CD4-positive, alpha-beta memory T cell (primary cell): Measurements from ENCODE around the gene ZBTB45. TPM values are rescaled to one million over a fixed set of nuclear protein-coding genes. Genes with fewer than 3 reads are reported as not detected.
A peak's percentile ranks its signal among the peaks of the same experiment; 100 is the strongest.

Source experiments
- CTCF ChIA-PET: fragments of 350-600 bp; sonication (Branson Sonifier 250); formaldehyde crosslinking; loops from one replicate; lab custom pipeline; 2021; ENCODE audit warnings: inconsistent platforms; ENCODE audit not compliant: partially characterized antibody; lab: Charles Lee
- POLR2A ChIA-PET: fragments of 350-600 bp; sonication (Branson Sonifier 250); formaldehyde crosslinking; loops from one replicate; lab custom pipeline; 2021; ENCODE audit not compliant: partially characterized antibody; lab: Charles Lee
- DNase-seq, 5 donors: peaks; one replicate each; pipeline versions ENCODE4 v3.0.0 to v3.0.0-alpha.2; 2020 to 2022; ENCODE audit warnings: mixed read lengths in 1 of 5
- H3K27ac ChIP-seq: one replicate; pipeline ENCODE4 v1.7.0; 2013; ENCODE audit warnings: low read depth, low read length
- H3K27me3 ChIP-seq: 2 replicates; pipeline ENCODE4 v1.7.0; 2013; ENCODE audit warnings: mild to moderate bottlenecking, low read length, moderate library complexity; ENCODE audit not compliant: insufficient read depth
- H3K36me3 ChIP-seq: 2 replicates; pipeline ENCODE4 v1.7.0; 2013; ENCODE audit warnings: mild to moderate bottlenecking, low read length, moderate library complexity; ENCODE audit not compliant: insufficient read depth
- H3K4me1 ChIP-seq: 2 replicates; pipeline ENCODE4 v1.7.0; 2013; ENCODE audit warnings: mild to moderate bottlenecking, low read length, moderate library complexity; ENCODE audit not compliant: insufficient read depth
- H3K4me3 ChIP-seq, 2 donors: one replicate each; pipeline ENCODE4 v1.7.0; 2013; ENCODE audit warnings: low read length in 2 of 2, mild to moderate bottlenecking in 1 of 2
- H3K9me3 ChIP-seq, 2 donors: one replicate each; pipeline ENCODE4 v1.7.0; 2013; ENCODE audit warnings: low read length in 2 of 2, control low read depth in 1 of 2; ENCODE audit not compliant: control insufficient read depth in 1 of 2
- H3K27ac Mint-ChIP-seq, 7 donors: one replicate each; pipeline ENCODE4 v1.8.0; 2020 to 2021; ENCODE audit warnings: mixed read lengths in 7 of 7, mild to moderate bottlenecking in 6 of 7, inconsistent platforms in 3 of 7, moderate library complexity in 3 of 7
- H3K27me3 Mint-ChIP-seq, 2 donors: one replicate each; pipeline ENCODE4 v1.8.0; 2020 to 2021; ENCODE audit warnings: mixed read lengths in 2 of 2
- H3K36me3 Mint-ChIP-seq, 2 donors: one replicate each; pipeline ENCODE4 v1.8.0; 2020 to 2021; ENCODE audit warnings: mixed read lengths in 2 of 2, inconsistent platforms in 1 of 2, mild to moderate bottlenecking in 1 of 2
- H3K4me1 Mint-ChIP-seq, 4 donors: one replicate each; pipeline ENCODE4 v1.8.0; 2020 to 2021; ENCODE audit warnings: mixed read lengths in 4 of 4, mild to moderate bottlenecking in 1 of 4
- H3K4me3 Mint-ChIP-seq, 8 donors: one replicate each; pipeline ENCODE4 v1.8.0; 2020 to 2021; ENCODE audit warnings: mixed read lengths in 8 of 8, mild to moderate bottlenecking in 7 of 8, moderate library complexity in 6 of 8, inconsistent platforms in 3 of 8
- H3K9me3 Mint-ChIP-seq, 8 donors: one replicate each; pipeline ENCODE4 v1.8.0; 2020 to 2021; ENCODE audit warnings: mixed read lengths in 8 of 8, mild to moderate bottlenecking in 5 of 8, inconsistent platforms in 3 of 8, moderate library complexity in 1 of 8
- intact Hi-C: fragments of 100-400 bp; cut with micrococcal nuclease; formaldehyde crosslinking; loops from one replicate; pipeline ENCODE4 v1.15.1; 2023
- polyA plus RNA-seq, 2 donors: library from polyadenylated mRNA; unstranded; fragments of 300-500 nt; fragmentation: Illumina TruSeq; gene quantifications; one replicate each; pipeline ENCODE4 v1.2.3, GENCODE V29; 2021
- total RNA-seq, 2 experiments: library from RNA; stranded (reverse); gene quantifications; one replicate each; pipeline ENCODE4 v1.2.3, GENCODE V29; 2021

The ZBTB45 gene
- total and polyA plus RNA-seq, 4 experiments from 2014 or later, result 1.9 to 19.8 (median 13.0) TPM

DNA sequence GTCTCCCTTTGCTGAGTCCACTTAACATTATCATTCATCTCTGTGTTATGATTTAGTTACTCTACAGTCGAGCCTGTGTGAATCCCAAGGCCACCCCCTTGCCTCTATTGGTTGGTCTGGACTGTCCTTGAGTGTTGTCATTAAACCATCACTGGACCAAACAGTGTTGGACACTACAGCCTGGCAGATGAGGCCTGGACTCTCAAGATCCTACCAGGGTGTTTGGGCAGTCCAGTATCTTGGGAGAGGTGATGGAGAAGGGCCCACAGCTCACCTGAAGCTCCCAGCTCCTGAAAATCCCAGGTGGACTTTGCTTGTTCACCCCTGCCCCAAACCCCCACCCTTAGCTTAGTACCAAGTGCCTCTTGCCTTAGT, 31.5 kb upstream of the ZBTB45 start:
- CTCF ChIA-PET, result interaction anchor here (1.1 kb wide), 1 partner anchor 31 kb away, joined by 4 read pairs; the partner anchor contains the start of gene ZBTB45
- H3K36me3 Mint-ChIP-seq, result peaks cover 50 to 86% of the 10 kb centered on the region in 2 donors
- peaks cover 0 to 5% (median 0%) of the 10 kb centered on the region in 8 donors for H3K9me3 Mint-ChIP-seq
- Histone ChIP-seq H3K9me3 (no peaks in the 10 kb centered on the region), H3K4me3 (no peak overlapping the region), H3K27ac (no peak overlapping the region), H3K36me3 (peaks cover 71% of the 10 kb centered on the region), H3K4me1 (peaks cover 41% of the 10 kb centered on the region), H3K27me3 (no peaks in the 10 kb centered on the region)
- no peak overlapping the region for H3K4me3 Mint-ChIP-seq
- DNase-seq, result no peak
- intact Hi-C loops, result no loop called here
- no peaks in the 10 kb centered on the region for H3K27me3 Mint-ChIP-seq
- H3K4me1 Mint-ChIP-seq, result peaks cover 25 to 54% (median 36%) of the 10 kb centered on the region in 4 donors
- POLR2A ChIA-PET, result interaction anchor here (0.7 to 2.5 kb wide), 4 partner anchors 11 to 164 kb away, joined by 3 to 7 read pairs (median 4); partner anchors contain the start of gene RPS5
- peak overlapping the region in 5 of 7 donors; percentile 36 to 88 (median 60) for H3K27ac Mint-ChIP-seq

- no peaks in the 10 kb centered on the region for H3K9me3 ChIP-seq
- Mint-ChIP-seq H3K27me3 (no peaks in the 10 kb centered on the region), H3K9me3 (peaks cover 0 to 8% (median 0%) of the 10 kb centered on the region in 8 donors), H3K27ac (peak overlapping the region in 4 of 7 donors; percentile 36 to 88 (median 68)), H3K4me1 (peaks cover 31 to 57% (median 39%) of the 10 kb centered on the region in 4 donors), H3K36me3 (peaks cover 53 to 89% of the 10 kb centered on the region in 2 donors), H3K4me3 (no peak overlapping the region)
- ChIA-PET CTCF (no interaction called here), POLR2A (interaction anchor here (0.9 to 2.5 kb wide), 3 partner anchors 8 to 31 kb away, joined by 3 to 7 read pairs (median 5); partner anchors contain the start of genes UBE2M and ZBTB45)
- H3K4me1 ChIP-seq, result peaks cover 42% of the 10 kb centered on the region
- peaks cover 69% of the 10 kb centered on the region for H3K36me3 ChIP-seq
- no peaks in the 10 kb centered on the region for H3K27me3 ChIP-seq
- H3K27ac ChIP-seq, result no peak overlapping the region
- peak in 1 of 5 donors; percentile 1 for DNase-seq
- intact Hi-C loops, result no loop called here
- H3K4me3 ChIP-seq, result no peak overlapping the region
Measured at GRCh38 chr19:58550362-58551122, 30.9 kb upstream of the ZBTB45 start.

GRCh38 chr19:58549664-58550361, 30.2 kb upstream of the ZBTB45 start:
- H3K27ac ChIP-seq, result no peak overlapping the region
- peaks cover 69% of the 10 kb centered on the region for H3K36me3 ChIP-seq
- no peaks in the 10 kb centered on the region for H3K27me3 ChIP-seq
- POLR2A ChIA-PET, result interaction anchor here (0.6 to 2.5 kb wide), 5 partner anchors 8 to 35 kb away, joined by 3 to 7 read pairs (median 3); partner anchors contain the start of genes UBE2M and ZBTB45
- Mint-ChIP-seq H3K27ac (peak overlapping the region in 1 of 7 donors; percentile 60), H3K36me3 (peaks cover 53 to 88% of the 10 kb centered on the region in 2 donors), H3K27me3 (no peaks in the 10 kb centered on the region), H3K4me3 (peak overlapping the region in 1 of 8 donors; percentile 20), H3K9me3 (peaks cover 0 to 12% (median 0%) of the 10 kb centered on the region in 8 donors), H3K4me1 (peaks cover 28 to 56% (median 38%) of the 10 kb centered on the region in 4 donors)
- no peak overlapping the region for H3K4me3 ChIP-seq
- no peaks in the 10 kb centered on the region for H3K9me3 ChIP-seq
- peaks cover 44% of the 10 kb centered on the region for H3K4me1 ChIP-seq
- peak in 1 of 5 donors; percentile 39 for DNase-seq
- intact Hi-C loops, result no loop called here
- CTCF ChIA-PET, result no interaction called here

GRCh38 chr19:58548859-58549663, 29.5 kb upstream of the ZBTB45 start:
- H3K27me3 ChIP-seq, result no peaks in the 10 kb centered on the region
- H3K9me3 ChIP-seq, result no peaks in the 10 kb centered on the region
- Mint-ChIP-seq H3K36me3 (peaks cover 50 to 83% of the 10 kb centered on the region in 2 donors), H3K4me1 (peaks cover 24 to 49% (median 34%) of the 10 kb centered on the region in 4 donors), H3K4me3 (no peak overlapping the region), H3K27ac (peak overlapping the region in 2 of 7 donors; percentile 43 to 60), H3K27me3 (no peaks in the 10 kb centered on the region), H3K9me3 (peaks cover 0 to 12% (median 0%) of the 10 kb centered on the region in 8 donors)
- CTCF ChIA-PET, result no interaction called here
- peaks cover 69% of the 10 kb centered on the region for H3K36me3 ChIP-seq
- no peak overlapping the region for H3K27ac ChIP-seq
- H3K4me3 ChIP-seq, result no peak overlapping the region
- DNase-seq, result no peak
- H3K4me1 ChIP-seq, result peaks cover 37% of the 10 kb centered on the region
- intact Hi-C loops, result no loop called here
- POLR2A ChIA-PET, result interaction anchor here (0.6 to 1.5 kb wide), 3 partner anchors 9 to 34 kb away, joined by 3 to 5 read pairs (median 3); partner anchors contain the start of genes UBE2M and ZBTB45

DNA sequence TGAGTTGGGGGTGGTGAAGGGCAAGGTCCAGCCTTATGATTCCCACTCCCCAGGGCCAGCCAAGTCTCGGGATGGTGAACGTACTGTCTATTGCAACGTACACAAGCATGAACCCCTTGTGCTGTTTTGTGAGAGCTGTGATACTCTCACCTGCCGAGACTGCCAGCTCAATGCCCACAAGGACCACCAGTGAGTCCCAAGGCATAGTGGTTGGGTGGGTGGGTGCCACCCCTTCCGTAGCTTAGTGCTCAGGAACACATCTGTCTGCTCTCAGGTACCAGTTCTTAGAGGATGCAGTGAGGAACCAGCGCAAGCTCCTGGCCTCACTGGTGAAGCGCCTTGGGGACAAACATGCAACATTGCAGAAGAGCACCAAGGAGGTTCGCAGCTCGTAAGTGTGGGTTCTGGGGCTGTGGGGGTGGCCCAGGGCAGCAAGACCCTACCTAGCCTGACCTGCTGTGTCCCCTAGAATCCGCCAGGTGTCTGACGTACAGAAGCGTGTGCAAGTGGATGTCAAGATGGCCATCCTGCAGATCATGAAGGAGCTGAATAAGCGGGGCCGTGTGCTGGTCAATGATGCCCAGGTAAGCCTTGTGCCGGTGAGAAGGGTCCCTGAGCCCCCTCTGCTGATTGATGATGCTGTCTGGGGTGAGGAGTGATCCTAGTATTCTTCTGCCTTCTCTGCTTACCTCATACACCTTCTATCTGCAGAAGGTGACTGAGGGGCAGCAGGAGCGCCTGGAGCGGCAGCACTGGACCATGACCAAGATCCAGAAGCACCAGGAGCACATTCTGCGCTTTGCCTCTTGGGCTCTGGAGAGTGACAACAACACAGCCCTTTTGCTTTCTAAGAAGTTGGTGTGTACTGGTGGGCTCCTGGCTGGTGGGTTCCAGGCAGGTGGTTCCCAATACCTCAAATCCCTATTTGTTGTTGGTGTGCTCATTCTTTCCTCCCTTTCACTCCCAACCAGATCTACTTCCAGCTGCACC, 28.0 kb upstream of the ZBTB45 start:
- H3K27ac Mint-ChIP-seq, result peak overlapping the region in 6 of 7 donors; percentile 27 to 95 (median 45)
- no peak for DNase-seq
- H3K4me1 ChIP-seq, result peaks cover 30% of the 10 kb centered on the region
- H3K27me3 ChIP-seq, result no peaks in the 10 kb centered on the region
- ChIA-PET CTCF (interaction anchor here (0.9 kb wide), 1 partner anchor 27 kb away, joined by 4 read pairs; no protein-coding TSS in a partner anchor), POLR2A (interaction anchor here (1.2 to 5.6 kb wide), 5 partner anchors 7 to 34 kb away, joined by 3 to 104 read pairs (median 89); partner anchors contain the start of genes CHMP2A, UBE2M and ZBTB45)
- H3K9me3 Mint-ChIP-seq, result peaks cover 0 to 11% (median 0%) of the 10 kb centered on the region in 8 donors
- peaks cover 0 to 7% of the 10 kb centered on the region in 2 donors for H3K27me3 Mint-ChIP-seq
- H3K36me3 Mint-ChIP-seq, result peaks cover 41 to 74% of the 10 kb centered on the region in 2 donors
- intact Hi-C loops, result no loop called here
- no peaks in the 10 kb centered on the region for H3K9me3 ChIP-seq
- peak overlapping the region; percentile 78 for H3K27ac ChIP-seq
- H3K4me3 ChIP-seq, result no peak overlapping the region
- H3K4me3 Mint-ChIP-seq, result peak overlapping the region in 3 of 8 donors; percentile 12 to 20 (median 13)
- H3K4me1 Mint-ChIP-seq, result peaks cover 21 to 45% (median 31%) of the 10 kb centered on the region in 4 donors
- H3K36me3 ChIP-seq, result peaks cover 56% of the 10 kb centered on the region
